ENCODE results near the gene RPN2. TPM values are rescaled to one million over a fixed set of nuclear protein-coding genes. Genes with fewer than 3 reads are reported as not detected.

Gene RPN2
- total RNA-seq, 1 experiment from 2014 or later, result 234 TPM

DNA sequence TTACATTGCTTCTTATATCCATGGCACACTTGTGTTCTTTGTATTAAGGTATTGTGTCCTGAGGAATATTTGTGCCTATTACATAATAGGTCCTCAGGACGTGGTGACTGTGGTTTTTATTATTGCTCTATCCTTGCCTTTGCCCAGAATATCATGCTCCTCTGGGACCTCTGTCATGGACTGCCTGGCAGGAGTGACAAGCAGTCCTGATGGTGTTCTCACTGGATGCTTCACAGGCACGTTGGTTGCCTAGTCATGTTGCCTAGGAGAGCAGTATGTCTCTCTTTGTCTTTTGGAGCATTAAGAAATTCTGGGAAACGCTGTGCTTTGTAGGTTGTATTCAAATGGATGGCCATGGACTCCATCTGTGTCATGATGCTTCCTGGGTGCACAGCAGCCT lies 24.9 kb downstream of the RPN2 start:
- H4K20me1 ChIP-seq (ENCODE audit: control insufficient read depth, insufficient read depth, insufficient read length), result no peaks in the 10 kb centered on the region
- no peak overlapping the region for H2BK120ac ChIP-seq (ENCODE audit: low read depth, low read length, poor library complexity, severe bottlenecking)
- H4K91ac ChIP-seq (ENCODE audit: insufficient read length, low read depth, low read length), result no peak overlapping the region
- H2BK12ac ChIP-seq (ENCODE audit: insufficient read length, low read depth, low read length), result no peak overlapping the region
- H2AFZ ChIP-seq (ENCODE audit: low read length), result no peak overlapping the region
- Mint-ChIP-seq H3K36me3 (ENCODE audit: insufficient read depth in 1 of 3, low read depth in 3 of 3) (peaks cover 54 to 89% (median 72%) of the 10 kb centered on the region in 3 experiments), H3K27ac (peak overlapping the region in 2 of 3 experiments; percentile 58 to 81; a peak in 3 of 7 replicates), H3K27me3 (ENCODE audit: low read depth) (no peaks in the 10 kb centered on the region), H3K9me3 (no peaks in the 10 kb centered on the region), H3K4me1 (no peaks in the 10 kb centered on the region), H3K4me3 (no peak overlapping the region)
- H4K8ac ChIP-seq (replicated peaks; ENCODE audit: insufficient read length, low read depth, low read length), result no peak overlapping the region
- H3K23ac ChIP-seq (ENCODE audit: insufficient read length, low read depth, low read length), result no peak overlapping the region
- no peak overlapping the region for H2BK20ac ChIP-seq (ENCODE audit: low read depth, low read length, poor library complexity, severe bottlenecking)
- no peak overlapping the region for H2AK5ac ChIP-seq (ENCODE audit: insufficient read length, low read length)
- H3K14ac ChIP-seq (ENCODE audit: insufficient read depth, low read length), result no peak overlapping the region
- H3K4me1 ChIP-seq (ENCODE audit: insufficient read depth, low read length), result no peaks in the 10 kb centered on the region
- no peak overlapping the region for H3K27ac ChIP-seq (ENCODE audit: insufficient read length, low read depth, low read length)
- no peak overlapping the region for H3K9ac ChIP-seq (ENCODE audit: extremely low read depth, insufficient read length, low read length)
- DNase-seq, result no peak
- no CpG with 5 or more reads among the region's 3 CpGs for WGBS (ENCODE audit: extremely low coverage, insufficient read length, low lambda C conversion rate)
- no peak overlapping the region for H3T11ph ChIP-seq (ENCODE audit: low read length)
- H3K79me2 ChIP-seq (ENCODE audit: insufficient read depth, low read length), result peaks cover 2% of the 10 kb centered on the region; the same call in 1 of the 2 replicates
- TF ChIP-seq, protein P1, sequence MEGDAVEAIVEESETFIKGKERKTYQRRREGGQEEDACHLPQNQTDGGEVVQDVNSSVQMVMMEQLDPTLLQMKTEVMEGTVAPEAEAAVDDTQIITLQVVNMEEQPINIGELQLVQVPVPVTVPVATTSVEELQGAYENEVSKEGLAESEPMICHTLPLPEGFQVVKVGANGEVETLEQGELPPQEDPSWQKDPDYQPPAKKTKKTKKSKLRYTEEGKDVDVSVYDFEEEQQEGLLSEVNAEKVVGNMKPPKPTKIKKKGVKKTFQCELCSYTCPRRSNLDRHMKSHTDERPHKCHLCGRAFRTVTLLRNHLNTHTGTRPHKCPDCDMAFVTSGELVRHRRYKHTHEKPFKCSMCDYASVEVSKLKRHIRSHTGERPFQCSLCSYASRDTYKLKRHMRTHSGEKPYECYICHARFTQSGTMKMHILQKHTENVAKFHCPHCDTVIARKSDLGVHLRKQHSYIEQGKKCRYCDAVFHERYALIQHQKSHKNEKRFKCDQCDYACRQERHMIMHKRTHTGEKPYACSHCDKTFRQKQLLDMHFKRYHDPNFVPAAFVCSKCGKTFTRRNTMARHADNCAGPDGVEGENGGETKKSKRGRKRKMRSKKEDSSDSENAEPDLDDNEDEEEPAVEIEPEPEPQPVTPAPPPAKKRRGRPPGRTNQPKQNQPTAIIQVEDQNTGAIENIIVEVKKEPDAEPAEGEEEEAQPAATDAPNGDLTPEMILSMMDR (conservative IDR thresholded peaks at IDR 0.05), result no peak
- no peak overlapping the region for H3K18ac ChIP-seq (ENCODE audit: insufficient read length, low read depth, low read length)
- H3K79me1 ChIP-seq (ENCODE audit: insufficient read depth, low read depth, low read length, poor library complexity, severe bottlenecking), result no peaks in the 10 kb centered on the region
- H4K5ac ChIP-seq (ENCODE audit: insufficient read length, low read depth, low read length), result no peak overlapping the region
- H3K4me2 ChIP-seq (ENCODE audit: insufficient read depth, insufficient read length, low read length), result no peak overlapping the region
- H2BK5ac ChIP-seq (ENCODE audit: insufficient read length, low read length), result no peak overlapping the region
- no peaks in the 10 kb centered on the region for H3K27me3 ChIP-seq (ENCODE audit: insufficient read depth, low read length)
- no peak overlapping the region for H3K56ac ChIP-seq (ENCODE audit: insufficient read length, low read depth, low read length)
- H3K23me2 ChIP-seq (ENCODE audit: insufficient read length, low read depth, low read length, poor library complexity, severe bottlenecking), result no peaks in the 10 kb centered on the region
- no peak overlapping the region for H2BK15ac ChIP-seq (ENCODE audit: low read depth, low read length)
- H3K4ac ChIP-seq (ENCODE audit: low read depth, low read length), result no peak overlapping the region
- H3K9me3 ChIP-seq (ENCODE audit: control insufficient read depth, low read depth, low read length), result no peaks in the 10 kb centered on the region
